BLaER1 treated with 17β-estradiol and CSF1 and Interleukin-3, amounts not matched to agents 10 nM and 100 nM (cell line): ENCODE measurements around the gene EIF4G3.
A peak's percentile ranks its signal among the peaks of the same experiment; 100 is the strongest.
"Not testable (repeated sequence)": the region's sequence is repeated elsewhere in the genome, so short reads cannot be mapped to it uniquely, and the experiment has no call there.

Source experiments
- H3K27ac ChIP-seq, 11 experiments: shearing (Covaris generic); formaldehyde crosslinking; 2 replicates each; pipeline ENCODE4 v1.8.1; 2022
- H3K27me3 ChIP-seq, 11 experiments: shearing (Covaris generic); formaldehyde crosslinking; 2 replicates each; pipeline ENCODE4 v1.8.1; 2022
- H3K36me3 ChIP-seq, 11 experiments: shearing (Covaris generic); formaldehyde crosslinking; 2 replicates each; pipeline ENCODE4 v1.8.1; 2022
- H3K4me1 ChIP-seq, 10 experiments: shearing (Covaris generic); formaldehyde crosslinking; 2 replicates each; pipeline ENCODE4 v1.8.1; 2022
- H3K4me2 ChIP-seq, 11 experiments: shearing (Covaris generic); formaldehyde crosslinking; 2 replicates each; pipeline ENCODE4 v1.8.1; 2022
- H3K4me3 ChIP-seq, 10 experiments: shearing (Covaris generic); formaldehyde crosslinking; 2 replicates each; pipeline ENCODE4 v1.8.1; 2022
- H3K9ac ChIP-seq, 11 experiments: shearing (Covaris generic); formaldehyde crosslinking; 2 replicates each; pipeline ENCODE4 v1.8.1; 2022
- H3K9me3 ChIP-seq, 11 experiments: shearing (Covaris generic); formaldehyde crosslinking; replicated peaks in 1 of 11; 2 replicates each; pipeline ENCODE4 v1.8.1; 2022
- H4K20me1 ChIP-seq, 11 experiments: shearing (Covaris generic); formaldehyde crosslinking; 2 replicates each; pipeline ENCODE4 v1.8.1; 2022
- Cebpa-rat ChIP-seq, 11 experiments: shearing (Covaris generic); IDR thresholded peaks; 2 replicates each; pipeline ENCODE4 v1.8.1; 2022

The EIF4G3 gene

DNA sequence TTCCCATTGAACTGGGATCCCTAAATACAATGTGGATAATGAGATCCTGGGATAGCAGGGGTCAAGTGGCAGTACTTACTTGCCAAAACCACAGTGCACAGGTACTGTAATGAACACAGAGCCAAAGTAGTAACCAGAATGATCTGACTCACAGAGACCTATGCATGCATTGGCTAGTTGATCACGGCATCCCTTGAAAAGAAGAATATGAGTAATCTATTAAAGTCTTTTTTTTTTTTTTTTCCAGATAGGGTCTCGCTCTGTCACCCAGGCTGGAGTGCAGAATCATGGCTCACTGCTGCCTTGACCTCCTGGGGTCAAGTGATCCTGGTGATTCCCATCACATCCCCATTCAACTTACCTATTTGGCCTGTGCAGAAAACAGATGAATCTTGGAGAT lies 29.4 kb upstream of the EIF4G3 start:
- Histone ChIP-seq H3K4me2 (no peak overlapping the region), H3K27me3 (no peaks in the 10 kb centered on the region), H3K4me1 (no peaks in the 10 kb centered on the region), H3K9me3 (no peaks in the 10 kb centered on the region), H4K20me1 (no peaks in the 10 kb centered on the region), H3K4me3 (no peak overlapping the region), H3K9ac (no peak overlapping the region), H3K36me3 (no peaks in the 10 kb centered on the region), H3K27ac (no peak overlapping the region)
- no peak for TF ChIP-seq Cebpa-rat (IDR thresholded peaks at IDR 0.05)

DNA sequence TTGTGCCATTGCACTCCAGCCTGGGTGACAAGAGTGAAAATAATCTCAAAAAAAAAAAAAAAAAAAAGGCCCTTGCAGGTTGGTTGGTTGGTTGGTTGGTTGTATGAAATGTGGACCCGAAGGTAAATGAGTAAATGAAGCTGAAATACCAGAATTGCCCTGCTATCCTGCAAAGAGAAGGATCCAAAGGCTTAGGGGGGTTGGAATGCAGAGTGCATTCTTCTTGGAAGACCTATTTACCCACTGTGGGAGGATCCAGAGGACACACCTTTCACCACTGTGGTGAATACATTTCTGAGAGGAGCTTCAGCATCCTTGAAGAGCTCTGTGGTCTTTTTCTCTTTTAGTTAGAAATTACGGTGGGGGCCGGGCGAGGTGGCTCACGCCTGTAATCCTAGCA lies 28.7 kb upstream of the EIF4G3 start:
- TF ChIP-seq Cebpa-rat (IDR thresholded peaks at IDR 0.05), result no peak

DNA sequence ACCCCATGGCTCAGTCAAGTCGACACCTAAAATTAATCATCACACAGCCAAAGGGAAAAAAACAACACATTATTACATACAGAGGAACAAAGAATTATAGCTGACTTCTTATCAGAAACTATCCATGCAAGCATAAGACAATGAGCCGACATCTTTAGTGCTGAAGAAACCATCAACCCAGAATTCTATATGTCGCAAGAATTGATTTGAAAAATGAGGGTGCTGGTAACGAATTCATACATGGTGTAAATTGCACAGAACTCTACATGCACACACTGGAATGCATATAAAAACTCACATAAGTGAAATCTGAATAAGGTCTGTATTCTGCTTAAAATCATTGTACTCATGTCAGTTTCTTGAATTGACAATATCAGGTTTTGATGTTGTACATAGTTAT lies 25.0 kb upstream of the EIF4G3 start:
- Histone ChIP-seq H4K20me1 (no peaks in the 10 kb centered on the region), H3K9me3 (no peaks in the 10 kb centered on the region), H3K27me3 (no peaks in the 10 kb centered on the region), H3K27ac (no peak overlapping the region), H3K4me1 (no peaks in the 10 kb centered on the region), H3K4me2 (no peak overlapping the region), H3K4me3 (no peak overlapping the region), H3K36me3 (no peaks in the 10 kb centered on the region), H3K9ac (no peak overlapping the region)
- 0 out of 22 replicates have a peak, but pooled peaks of 2 of the 11 experiments have one; percentile 30 to 34 for TF ChIP-seq Cebpa-rat (IDR thresholded peaks at IDR 0.05)

More for the DNA sequence above, 28.7 kb upstream of the EIF4G3 start:
- no peaks in the 10 kb centered on the region for H3K36me3 ChIP-seq
- H3K27me3 ChIP-seq, result no peaks in the 10 kb centered on the region
- H3K4me2 ChIP-seq, result no peak overlapping the region
- H3K27ac ChIP-seq, result no peak overlapping the region
- no peak overlapping the region for H3K9ac ChIP-seq
- H3K9me3 ChIP-seq, result no peaks in the 10 kb centered on the region
- no peaks in the 10 kb centered on the region for H4K20me1 ChIP-seq
- no peaks in the 10 kb centered on the region for H3K4me1 ChIP-seq
- H3K4me3 ChIP-seq, result no peak overlapping the region

DNA sequence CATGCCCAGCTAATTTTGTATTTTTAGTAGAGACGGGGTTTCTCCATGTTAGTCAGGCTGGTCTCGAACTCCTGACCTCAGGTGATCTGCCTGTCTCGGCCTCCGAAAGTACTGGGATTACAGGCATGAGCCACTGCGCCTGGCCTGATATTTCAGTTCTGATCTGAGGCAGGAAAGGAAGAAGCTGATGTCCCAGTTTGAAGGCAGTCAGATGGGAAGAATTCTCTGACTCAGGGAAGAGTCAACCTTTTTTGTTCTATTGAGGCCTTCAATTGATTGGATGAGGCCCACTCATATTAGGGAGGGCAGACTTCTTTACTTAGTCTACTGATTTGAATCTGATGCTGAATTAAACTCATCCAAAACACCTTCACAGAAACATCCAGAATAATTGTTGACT lies 24.5 kb upstream of the EIF4G3 start:
- not testable (repeated sequence) for H3K4me1 ChIP-seq, H3K27ac ChIP-seq, H4K20me1 ChIP-seq, H3K36me3 ChIP-seq, H3K4me3 ChIP-seq, H3K9me3 ChIP-seq, H3K4me2 ChIP-seq, H3K9ac ChIP-seq, H3K27me3 ChIP-seq

DNA sequence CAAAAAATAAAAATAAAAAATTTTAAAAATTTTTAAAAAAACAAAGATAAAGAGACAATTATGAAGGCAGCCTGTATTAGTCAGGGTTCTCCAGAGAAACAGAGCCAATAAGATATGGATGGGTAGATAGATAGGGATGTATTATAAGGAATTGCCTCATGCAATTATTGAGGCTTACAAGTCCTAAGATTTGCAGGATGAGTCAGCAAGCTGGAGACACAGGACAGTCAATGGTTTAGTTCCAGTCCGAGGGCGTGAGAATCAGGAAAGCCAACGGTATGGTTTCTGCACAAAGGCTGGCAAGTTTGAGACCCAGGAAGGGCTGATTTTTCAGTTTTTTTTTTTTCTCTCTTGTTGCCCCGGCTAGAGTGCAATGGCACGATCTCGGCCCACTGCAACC lies 24.1 kb upstream of the EIF4G3 start:
- TF ChIP-seq Cebpa-rat (IDR thresholded peaks at IDR 0.05), result no peak
- no peaks in the 10 kb centered on the region for H4K20me1 ChIP-seq
- H3K4me1 ChIP-seq, result no peaks in the 10 kb centered on the region
- H3K9me3 ChIP-seq, result no peaks in the 10 kb centered on the region
- H3K27ac ChIP-seq, result no peak overlapping the region
- no peak overlapping the region for H3K9ac ChIP-seq
- H3K4me3 ChIP-seq, result no peak overlapping the region
- no peak overlapping the region for H3K4me2 ChIP-seq
- H3K36me3 ChIP-seq, result no peaks in the 10 kb centered on the region
- no peaks in the 10 kb centered on the region for H3K27me3 ChIP-seq

DNA sequence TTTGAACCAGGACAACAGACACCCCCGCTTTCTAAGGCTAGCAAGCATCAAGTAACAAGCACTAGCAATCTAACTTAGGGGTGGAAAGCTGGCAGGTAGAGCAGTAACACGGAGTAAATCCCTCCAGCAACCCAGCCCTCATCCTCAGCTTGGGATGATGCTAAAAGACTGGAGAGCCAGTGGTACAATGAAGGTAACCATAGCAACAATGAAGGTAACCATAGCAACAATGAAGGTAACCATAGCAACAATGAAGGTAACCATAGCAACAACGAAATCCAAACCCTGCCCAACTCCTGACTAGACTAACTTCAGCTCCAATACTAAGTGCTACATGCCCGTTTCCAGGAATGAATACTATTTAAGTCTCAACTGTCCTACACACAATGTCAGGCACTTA lies 22.2 kb upstream of the EIF4G3 start:
- Histone ChIP-seq H3K4me3 (no peak overlapping the region), H3K27ac (no peak overlapping the region), H4K20me1 (no peaks in the 10 kb centered on the region), H3K4me1 (peaks cover 0 to 4% (median 0%) of the 10 kb centered on the region in 10 experiments; a peak in 1 of 20 replicates), H3K27me3 (no peaks in the 10 kb centered on the region), H3K4me2 (no peak overlapping the region), H3K9me3 (no peaks in the 10 kb centered on the region), H3K36me3 (no peaks in the 10 kb centered on the region), H3K9ac (no peak overlapping the region)
- TF ChIP-seq Cebpa-rat (IDR thresholded peaks at IDR 0.05), result no peak

DNA sequence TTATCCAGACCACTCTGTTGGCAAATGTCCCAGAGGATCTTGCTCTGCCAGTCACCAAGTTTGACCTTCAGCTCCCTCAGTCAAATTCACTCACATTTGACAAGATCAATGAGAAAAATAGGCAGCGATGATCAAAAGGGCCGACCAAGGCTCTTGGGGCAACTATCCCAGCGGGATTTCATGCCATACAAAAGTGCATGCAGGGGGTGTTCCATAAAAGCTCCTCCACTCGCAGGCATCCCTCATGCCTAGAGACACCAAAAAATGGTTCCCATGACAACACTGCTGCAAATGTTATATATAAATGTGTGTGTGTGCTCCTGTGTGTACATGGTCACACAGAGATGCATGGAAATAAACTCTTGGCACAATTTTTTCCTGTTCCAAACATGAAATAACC lies 16.2 kb upstream of the EIF4G3 start:
- H3K4me2 ChIP-seq, result 0 out of 22 replicates have a peak overlapping the region, but pooled peaks of 1 of the 11 experiments have one; percentile 10
- H3K9ac ChIP-seq, result no peak overlapping the region; a peak in 1 of 22 replicates
- TF ChIP-seq Cebpa-rat (IDR thresholded peaks at IDR 0.05), result no peak
- no peak overlapping the region for H3K27ac ChIP-seq
- H3K27me3 ChIP-seq, result no peaks in the 10 kb centered on the region
- peaks cover 0 to 16% (median 0%) of the 10 kb centered on the region in 10 experiments; a peak in 3 of 20 replicates for H3K4me1 ChIP-seq
- no peak overlapping the region for H3K4me3 ChIP-seq
- no peaks in the 10 kb centered on the region for H3K36me3 ChIP-seq
- H4K20me1 ChIP-seq, result no peaks in the 10 kb centered on the region
- H3K9me3 ChIP-seq, result no peaks in the 10 kb centered on the region

DNA sequence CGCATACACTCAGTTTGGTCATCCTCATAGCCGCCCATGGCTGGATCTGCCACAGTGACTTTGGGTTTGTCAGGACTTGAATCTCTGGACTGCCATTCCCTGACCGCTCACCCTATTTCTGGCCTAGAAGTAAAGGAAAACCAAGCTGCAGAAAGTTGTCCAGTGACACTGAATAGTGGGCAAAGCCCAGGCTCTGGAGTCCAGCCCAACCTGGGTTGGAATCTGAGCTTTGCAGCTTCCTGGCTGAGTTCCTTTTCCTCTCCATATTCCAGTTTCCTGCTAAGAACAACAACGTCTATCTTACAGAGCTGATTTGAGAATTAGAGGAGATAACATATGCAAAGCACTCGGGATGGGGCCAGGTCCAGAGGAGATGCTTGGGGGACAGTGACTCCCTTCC lies 15.6 kb upstream of the EIF4G3 start:
- Histone ChIP-seq H3K27ac (no peak overlapping the region), H3K36me3 (no peaks in the 10 kb centered on the region), H3K4me2 (0 out of 22 replicates have a peak overlapping the region, but pooled peaks of 1 of the 11 experiments have one; percentile 10), H3K9me3 (no peaks in the 10 kb centered on the region), H3K4me3 (no peak overlapping the region), H3K4me1 (peaks cover 0 to 16% (median 0%) of the 10 kb centered on the region in 10 experiments; a peak in 3 of 20 replicates), H4K20me1 (no peaks in the 10 kb centered on the region), H3K9ac (no peak overlapping the region; a peak in 1 of 22 replicates), H3K27me3 (no peaks in the 10 kb centered on the region)
- TF ChIP-seq Cebpa-rat (IDR thresholded peaks at IDR 0.05), result no peak

DNA sequence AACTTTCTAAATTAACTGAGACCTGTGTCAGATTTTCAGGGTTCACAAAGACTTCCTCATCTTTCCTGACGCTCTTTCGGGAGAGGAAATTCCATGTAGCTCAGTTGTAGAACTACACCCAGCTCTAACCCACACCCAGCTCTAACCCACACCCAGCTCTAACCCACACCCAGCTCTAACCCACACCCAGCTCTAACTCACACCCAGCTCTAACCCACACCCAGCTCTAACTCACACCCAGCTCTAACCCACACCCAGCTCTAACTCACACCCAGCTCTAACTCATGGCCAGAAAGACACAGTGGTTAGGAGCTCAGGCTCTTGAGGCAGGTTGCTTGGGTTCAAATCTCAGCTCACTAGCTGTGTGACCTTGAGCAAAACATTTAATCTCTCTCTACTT lies 14.1 kb upstream of the EIF4G3 start:
- Histone ChIP-seq H3K4me2 (peak overlapping the region in 1 of 11 experiments; percentile 28; a peak in 3 of 22 replicates), H3K4me1 (peaks cover 0 to 16% (median 0%) of the 10 kb centered on the region in 10 experiments; a peak in 3 of 20 replicates)
- H4K20me1 ChIP-seq, H3K4me3 ChIP-seq, H3K9ac ChIP-seq, H3K27ac ChIP-seq, H3K9me3 ChIP-seq, H3K27me3 ChIP-seq, H3K36me3 ChIP-seq: not testable (repeated sequence)

DNA sequence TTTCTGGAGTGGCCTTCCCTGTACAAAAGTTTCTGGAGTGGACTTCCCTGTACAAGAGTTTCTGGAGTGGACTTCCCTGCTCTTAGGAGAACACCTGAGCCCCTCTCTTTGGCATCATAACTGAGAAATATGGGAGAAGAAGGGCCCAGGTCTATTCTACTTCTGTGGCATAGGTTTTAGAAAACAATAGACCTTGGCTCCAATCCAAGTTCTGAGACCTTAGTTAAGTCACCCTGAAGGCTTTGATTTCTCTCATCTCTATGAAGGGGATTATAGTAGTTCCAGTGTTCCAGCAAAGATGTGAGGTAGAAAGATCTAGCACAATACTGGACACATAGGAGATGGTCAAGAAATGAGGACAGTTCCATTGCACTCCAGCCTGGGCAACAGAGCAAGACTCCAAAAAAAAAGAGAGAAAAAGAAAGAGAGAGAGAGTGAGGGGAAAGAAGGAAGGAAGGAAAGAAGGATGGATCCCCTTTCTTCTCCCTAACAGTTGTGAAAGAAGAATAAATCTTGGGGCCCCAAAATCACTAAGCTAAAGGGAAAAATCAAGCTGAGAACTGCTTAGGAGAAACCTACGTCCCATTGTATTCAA lies 13.3 kb upstream of the EIF4G3 start:
- Histone ChIP-seq H4K20me1 (no peaks in the 10 kb centered on the region), H3K27me3 (no peaks in the 10 kb centered on the region), H3K4me1 (peaks cover 0 to 21% (median 3%) of the 10 kb centered on the region in 10 experiments; a peak in 16 of 20 replicates), H3K36me3 (no peaks in the 10 kb centered on the region), H3K4me3 (no peak overlapping the region), H3K9ac (no peak overlapping the region), H3K27ac (no peak overlapping the region), H3K9me3 (peaks cover 0 to 4% (median 0%) of the 10 kb centered on the region in 11 experiments; a peak in 2 of 22 replicates), H3K4me2 (no peak overlapping the region; a peak in 1 of 22 replicates)
- TF ChIP-seq Cebpa-rat (IDR thresholded peaks at IDR 0.05), result no peak
